Suppressor macrophage (primary cell): ENCODE data around the gene CAMK2G.
"Not testable (repeated sequence)": the region's sequence is repeated elsewhere in the genome, so short reads cannot be mapped to it uniquely, and the experiment has no call there.

Experiments used
- DNase-seq, 4 experiments: peaks; one replicate each; pipeline ENCODE4 v3.0.0-alpha.2; 2020 to 2022

The CAMK2G gene

GRCh38 chr10:73838827-73839226, 35.5 kb downstream of the CAMK2G start:
- DNase-seq, result no peak

GRCh38 chr10:73838008-73838567, 36.3 kb downstream of the CAMK2G start:
- no peak for DNase-seq

GRCh38 chr10:73837072-73837471, 37.3 kb downstream of the CAMK2G start:
- DNase-seq, result no peak

GRCh38 chr10:73836427-73836980, 37.9 kb downstream of the CAMK2G start:
- no peak for DNase-seq

GRCh38 chr10:73829090-73829489, 45.3 kb downstream of the CAMK2G start:
- not testable (repeated sequence) for DNase-seq

DNA sequence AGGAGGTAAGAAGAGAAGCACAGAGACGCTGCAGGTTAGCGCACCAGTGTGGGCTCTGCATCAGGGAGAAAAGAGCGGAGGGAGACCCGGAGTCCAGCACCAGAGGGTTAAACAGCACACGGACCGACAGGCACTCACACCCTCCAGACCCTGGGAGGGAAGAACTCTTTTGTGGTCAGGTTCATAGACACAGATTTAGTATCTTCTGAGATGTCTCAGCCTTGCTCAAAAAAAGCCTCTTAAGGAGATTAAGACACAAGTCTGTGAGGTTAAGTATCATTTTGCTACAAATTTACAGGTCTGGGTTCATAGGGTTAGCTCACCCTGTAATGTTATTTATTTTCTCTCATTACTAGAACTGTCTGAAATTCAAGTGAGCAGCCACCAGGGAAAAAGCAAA, 46.2 kb downstream of the CAMK2G start:
- no peak for DNase-seq

GRCh38 chr10:73827346-73828089, 46.8 kb downstream of the CAMK2G start:
- DNase-seq, result no peak

- no peak for DNase-seq
Observed at GRCh38 chr10:73824146-73824725, 50.1 kb downstream of the CAMK2G start.

DNA sequence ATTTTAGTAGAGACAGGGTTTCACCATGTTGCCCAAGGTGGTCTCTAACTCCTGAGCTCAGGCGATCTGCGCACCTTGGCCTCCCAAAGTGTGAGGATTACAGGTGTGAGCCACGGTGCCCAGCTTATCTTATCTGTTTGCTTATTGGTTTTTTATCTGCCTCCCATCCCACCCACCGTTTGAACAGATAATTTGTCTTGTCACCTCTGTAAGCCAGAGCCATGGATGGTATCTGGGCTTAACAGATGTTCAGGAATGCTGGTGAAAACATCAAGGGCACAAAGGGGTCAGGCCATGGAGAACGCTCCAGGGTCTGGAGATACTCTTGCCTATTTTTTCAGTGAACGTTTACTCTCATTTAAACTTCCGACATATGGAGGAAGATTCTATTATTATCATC, 51.0 kb downstream of the CAMK2G start:
- no peak for DNase-seq

- peak in 2 of 4 experiments; percentile 19 to 25 for DNase-seq
Observed at GRCh38 chr10:73819513-73820093, 54.8 kb downstream of the CAMK2G start.

- DNase-seq, result peak; percentile 50 to 66 (median 61)
Observed at GRCh38 chr10:73819081-73819480, 55.3 kb downstream of the CAMK2G start.

- DNase-seq, result peak in 1 of 4 experiments; percentile 13
Observed at GRCh38 chr10:73818402-73818801, 56.0 kb downstream of the CAMK2G start.

- DNase-seq, result no peak
Observed at GRCh38 chr10:73817826-73818225, 56.5 kb downstream of the CAMK2G start.

- DNase-seq, result no peak
Observed at GRCh38 chr10:73816917-73817729, 57.2 kb downstream of the CAMK2G start.

DNA sequence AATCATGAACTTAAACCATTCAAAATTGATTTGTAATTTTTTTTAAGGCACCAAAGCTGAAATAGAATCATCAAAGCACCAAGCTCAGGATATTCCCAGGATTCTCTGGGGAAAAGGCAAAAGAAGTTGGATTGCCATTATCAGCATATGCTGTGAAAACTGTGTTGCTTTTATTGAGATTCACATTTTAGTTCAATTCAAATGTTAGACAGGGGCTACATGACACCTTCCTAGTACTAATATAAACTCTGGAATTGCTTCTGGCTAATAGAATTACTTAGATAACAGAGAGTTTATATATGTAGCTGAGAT, 58.7 kb downstream of the CAMK2G start:
- no peak for DNase-seq

GRCh38 chr10:73814896-73815718, 59.2 kb downstream of the CAMK2G start:
- peak in 2 of 4 experiments; percentile 19 to 33 for DNase-seq

- DNase-seq, result no peak
Observed at GRCh38 chr10:73814276-73814895, 60.0 kb downstream of the CAMK2G start.

DNA sequence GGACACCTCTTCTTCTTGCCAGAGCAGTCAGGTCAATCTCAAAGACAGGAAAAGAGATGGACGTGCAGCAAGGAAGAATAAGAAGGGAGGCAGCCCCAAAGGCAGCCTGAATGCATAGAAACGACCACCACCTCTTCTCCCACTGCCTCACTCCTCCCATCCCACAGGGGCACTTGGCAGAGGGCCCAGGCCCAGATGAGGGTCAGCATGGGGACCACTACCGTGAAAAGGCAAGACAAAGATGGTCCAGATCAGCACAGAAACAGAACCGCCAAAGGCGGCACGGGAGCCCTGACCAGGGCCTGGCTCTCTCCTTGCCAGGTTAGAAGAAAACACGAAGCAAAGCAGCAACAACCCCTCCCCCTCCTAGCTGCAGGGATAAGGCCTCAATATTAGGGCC, 61.0 kb downstream of the CAMK2G start:
- no peak for DNase-seq

DNA sequence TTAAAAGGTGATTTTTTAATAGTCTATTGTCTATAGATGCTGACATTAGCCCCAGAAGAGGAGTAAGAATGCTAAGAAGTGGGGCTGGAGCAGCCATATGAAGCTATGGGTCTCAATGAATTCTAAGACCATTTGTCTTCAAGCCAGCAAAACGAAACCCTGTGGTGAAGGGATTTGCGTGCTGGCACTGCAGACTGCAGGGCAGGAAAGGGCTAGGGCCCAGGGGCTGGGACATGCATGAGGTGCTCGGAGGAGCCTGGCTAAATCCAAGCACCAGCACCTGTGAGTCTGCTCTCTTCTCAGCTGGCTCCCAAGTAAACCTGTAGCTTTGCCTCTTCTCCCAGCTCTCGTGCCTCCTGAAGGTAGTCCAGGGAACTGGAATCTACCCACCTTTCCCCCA, 61.7 kb downstream of the CAMK2G start:
- no peak for DNase-seq

- DNase-seq, result peak; percentile 20 to 58 (median 32)
Observed at GRCh38 chr10:73810735-73811465, 63.5 kb downstream of the CAMK2G start.

GRCh38 chr10:73810358-73810734, 64.0 kb downstream of the CAMK2G start:
- peak; percentile 25 to 62 (median 43) for DNase-seq
